ENCODE data around the gene NPPB.
A peak's percentile ranks its signal among the peaks of the same experiment; 100 is the strongest.

The NPPB gene

GRCh38 chr1:11835441-11836225 lies 23.1 kb downstream of the NPPB start:
- Mint-ChIP-seq H3K27ac (peak overlapping the region; percentile 8), H3K27me3 (no peaks in the 10 kb centered on the region), H3K9me3 (no peaks in the 10 kb centered on the region), H3K36me3 (peaks cover 51% of the 10 kb centered on the region), H3K4me1 (peaks cover 6% of the 10 kb centered on the region), H3K4me3 (no peak overlapping the region)
- no peak for ATAC-seq

GRCh38 chr1:11833900-11834299 lies 24.8 kb downstream of the NPPB start:
- Mint-ChIP-seq H3K9me3 (no peaks in the 10 kb centered on the region), H3K4me3 (no peak overlapping the region), H3K27ac (no peak overlapping the region), H3K4me1 (peaks cover 5% of the 10 kb centered on the region), H3K27me3 (no peaks in the 10 kb centered on the region), H3K36me3 (peaks cover 46% of the 10 kb centered on the region)
- ATAC-seq = no peak

DNA sequence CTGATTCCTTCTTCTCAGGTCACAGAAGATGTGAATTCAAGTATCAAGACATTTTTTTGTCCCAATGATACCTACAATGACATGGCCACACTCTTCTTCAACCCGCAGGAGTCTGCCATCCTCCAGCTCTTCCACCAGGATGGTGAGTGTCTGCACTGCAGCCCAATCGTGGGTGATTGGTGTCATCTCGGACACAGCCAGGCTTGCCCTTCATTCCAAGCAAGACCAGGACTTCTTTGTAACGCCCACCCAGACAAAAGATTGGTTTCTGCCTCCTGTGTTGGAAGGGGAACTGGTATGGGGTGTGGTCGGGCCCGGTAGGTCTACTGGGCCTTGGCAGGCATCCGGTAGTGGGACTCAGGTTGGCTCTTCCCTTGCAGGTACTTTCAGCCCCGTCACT lies 25.2 kb downstream of the NPPB start:
- Mint-ChIP-seq H3K4me3 (no peak overlapping the region), H3K36me3 (peaks cover 45% of the 10 kb centered on the region), H3K9me3 (no peaks in the 10 kb centered on the region), H3K27me3 (no peaks in the 10 kb centered on the region), H3K27ac (no peak overlapping the region), H3K4me1 (peaks cover 2% of the 10 kb centered on the region)
- no peak for ATAC-seq

GRCh38 chr1:11831945-11832725 lies 26.6 kb downstream of the NPPB start:
- H3K9me3 Mint-ChIP-seq = no peaks in the 10 kb centered on the region
- H3K27me3 Mint-ChIP-seq = no peaks in the 10 kb centered on the region
- H3K4me3 Mint-ChIP-seq = no peak overlapping the region
- H3K4me1 Mint-ChIP-seq = no peaks in the 10 kb centered on the region
- ATAC-seq = no peak
- no peak overlapping the region for H3K27ac Mint-ChIP-seq
- peaks cover 45% of the 10 kb centered on the region for H3K36me3 Mint-ChIP-seq

DNA sequence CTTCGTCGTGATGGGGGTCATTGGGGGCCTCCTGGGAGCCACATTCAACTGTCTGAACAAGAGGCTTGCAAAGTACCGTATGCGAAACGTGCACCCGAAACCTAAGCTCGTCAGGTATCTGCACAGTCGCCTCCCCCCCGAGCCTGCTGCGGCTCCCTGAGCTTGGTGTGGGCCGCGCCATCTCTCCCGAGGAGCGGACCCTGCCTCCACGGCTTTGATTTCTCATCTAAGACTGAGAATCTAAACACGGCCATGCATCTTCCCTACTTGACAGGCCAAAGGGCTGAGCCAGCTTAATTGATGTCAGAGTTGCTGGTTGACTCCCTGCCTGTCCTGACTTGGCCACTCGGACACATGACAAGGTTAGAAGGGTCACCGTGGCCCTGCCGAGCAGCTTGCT lies 30.2 kb downstream of the NPPB start:
- no peak for ATAC-seq
- Mint-ChIP-seq H3K4me1 (no peaks in the 10 kb centered on the region), H3K27me3 (no peaks in the 10 kb centered on the region), H3K9me3 (no peaks in the 10 kb centered on the region), H3K27ac (no peak overlapping the region), H3K36me3 (peaks cover 51% of the 10 kb centered on the region), H3K4me3 (no peak overlapping the region)

DNA sequence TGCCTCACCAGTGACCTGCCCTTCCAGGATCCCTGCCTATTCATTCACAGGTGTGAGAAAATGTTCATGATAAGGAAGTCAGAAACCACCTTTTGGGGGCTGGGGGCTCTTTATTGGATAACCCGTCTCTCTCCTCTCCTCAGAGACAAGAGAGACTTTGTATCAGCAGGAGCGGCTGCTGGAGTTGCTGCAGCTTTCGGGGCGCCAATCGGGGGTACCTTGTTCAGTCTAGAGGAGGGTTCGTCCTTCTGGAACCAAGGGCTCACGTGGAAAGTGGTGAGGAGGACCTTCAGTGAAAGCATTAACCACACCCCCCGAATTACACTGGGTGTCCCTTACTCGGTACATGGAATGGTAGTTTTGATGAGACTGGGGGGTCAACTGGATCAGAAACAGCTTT lies 31.8 kb downstream of the NPPB start:
- Mint-ChIP-seq H3K4me1 (no peaks in the 10 kb centered on the region), H3K27me3 (no peaks in the 10 kb centered on the region), H3K36me3 (peaks cover 51% of the 10 kb centered on the region), H3K4me3 (no peak overlapping the region), H3K9me3 (no peaks in the 10 kb centered on the region), H3K27ac (no peak overlapping the region)
- ATAC-seq = no peak

GRCh38 chr1:11825131-11825530 lies 33.6 kb downstream of the NPPB start:
- Mint-ChIP-seq H3K27me3 (no peaks in the 10 kb centered on the region), H3K4me1 (no peaks in the 10 kb centered on the region), H3K27ac (no peak overlapping the region), H3K36me3 (peaks cover 64% of the 10 kb centered on the region), H3K4me3 (no peak overlapping the region), H3K9me3 (no peaks in the 10 kb centered on the region)
- ATAC-seq = no peak

GRCh38 chr1:11823366-11824137 lies 35.2 kb downstream of the NPPB start:
- Mint-ChIP-seq H3K4me1 (no peaks in the 10 kb centered on the region), H3K4me3 (no peak overlapping the region), H3K36me3 (peaks cover 69% of the 10 kb centered on the region), H3K27ac (no peak overlapping the region), H3K27me3 (no peaks in the 10 kb centered on the region), H3K9me3 (no peaks in the 10 kb centered on the region)
- no peak for ATAC-seq

GRCh38 chr1:11822091-11822490 lies 36.7 kb downstream of the NPPB start:
- Mint-ChIP-seq H3K9me3 (no peaks in the 10 kb centered on the region), H3K4me3 (no peak overlapping the region), H3K36me3 (peaks cover 64% of the 10 kb centered on the region), H3K4me1 (no peaks in the 10 kb centered on the region), H3K27me3 (no peaks in the 10 kb centered on the region), H3K27ac (peak overlapping the region; percentile 32)
- ATAC-seq = no peak

DNA sequence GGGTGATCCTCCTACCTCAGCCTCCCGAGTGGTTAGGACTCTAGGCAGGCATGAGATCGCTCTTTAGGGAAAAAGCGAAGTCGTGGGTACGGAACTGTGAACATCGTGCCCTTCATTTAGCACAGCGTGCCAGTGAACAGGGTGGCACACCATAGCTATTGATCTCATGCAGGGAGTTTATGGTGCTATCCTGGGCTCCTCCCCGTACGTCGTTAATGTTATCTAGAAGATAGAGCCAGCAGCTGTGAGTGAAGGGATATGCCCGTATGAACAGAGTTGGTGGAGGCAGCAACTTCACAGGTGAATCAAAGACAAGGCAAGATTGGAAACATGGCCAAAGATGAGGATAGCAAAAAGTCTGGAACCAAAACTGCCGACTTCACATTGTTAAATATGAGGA lies 41.6 kb downstream of the NPPB start:
- Mint-ChIP-seq H3K27me3 (no peaks in the 10 kb centered on the region), H3K9me3 (no peaks in the 10 kb centered on the region), H3K36me3 (peaks cover 54% of the 10 kb centered on the region), H3K27ac (no peak overlapping the region), H3K4me3 (no peak overlapping the region), H3K4me1 (peaks cover 21% of the 10 kb centered on the region)
- no peak for ATAC-seq

- Mint-ChIP-seq H3K4me1 (peaks cover 48% of the 10 kb centered on the region), H3K36me3 (peaks cover 64% of the 10 kb centered on the region), H3K4me3 (no peak overlapping the region), H3K27me3 (no peaks in the 10 kb centered on the region), H3K27ac (peak overlapping the region; percentile 51), H3K9me3 (no peaks in the 10 kb centered on the region)
- ATAC-seq = no peak
Observed at GRCh38 chr1:11813021-11813420, 45.7 kb downstream of the NPPB start.

All from stimulated activated memory B cell treated with anti-CD40 and anti-IgM and Interleukin-4, amounts not matched to agents 10 μg/mL and 1 μg/mL and 100 μg/mL, for 72 hours (primary cell).